ENCODE measurements around the gene GNAT3. TPM values are rescaled to one million over a fixed set of nuclear protein-coding genes. Genes with fewer than 3 reads are reported as not detected.

The GNAT3 gene
- total RNA-seq, 1 donor from 2014 or later, result not detected

DNA sequence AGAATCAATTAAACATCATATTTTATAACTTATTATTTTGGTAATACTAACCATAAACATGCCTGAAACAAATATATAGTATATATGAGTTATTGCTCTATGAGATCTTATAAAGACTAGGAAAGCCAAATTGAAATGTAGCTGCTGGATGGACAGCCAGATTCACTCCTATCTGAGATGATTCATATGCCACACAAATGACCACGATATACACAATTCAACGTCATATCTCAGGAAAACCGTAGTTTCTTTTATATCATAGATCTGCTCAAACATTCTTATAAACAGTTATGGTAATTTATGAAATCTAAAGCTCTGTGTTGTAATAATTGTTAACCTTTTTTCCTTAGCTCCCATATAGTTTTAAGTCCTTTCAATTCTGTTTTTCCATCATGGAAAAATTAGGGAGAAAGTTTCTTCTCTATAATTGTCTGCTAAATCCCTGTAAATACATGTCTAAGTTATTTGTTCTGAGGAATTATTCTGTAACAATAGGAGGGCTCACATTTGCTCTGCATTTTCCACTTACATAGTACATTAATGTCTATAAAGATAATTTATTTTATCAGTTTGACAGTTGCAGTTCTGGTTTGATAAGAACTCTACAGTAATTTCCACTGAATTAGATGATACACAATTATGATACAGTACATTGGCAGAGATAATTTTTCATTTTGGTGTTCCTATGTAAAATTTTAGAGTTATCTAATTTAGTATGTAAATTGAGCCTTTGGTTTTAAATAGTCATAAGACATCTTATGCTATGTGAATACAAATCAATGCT is 42.7 kb downstream of the GNAT3 start:
- DNase-seq (ENCODE audit: low spot score), result no peak
- intact Hi-C loops (cut with DNase I), result no loop called here

DNA sequence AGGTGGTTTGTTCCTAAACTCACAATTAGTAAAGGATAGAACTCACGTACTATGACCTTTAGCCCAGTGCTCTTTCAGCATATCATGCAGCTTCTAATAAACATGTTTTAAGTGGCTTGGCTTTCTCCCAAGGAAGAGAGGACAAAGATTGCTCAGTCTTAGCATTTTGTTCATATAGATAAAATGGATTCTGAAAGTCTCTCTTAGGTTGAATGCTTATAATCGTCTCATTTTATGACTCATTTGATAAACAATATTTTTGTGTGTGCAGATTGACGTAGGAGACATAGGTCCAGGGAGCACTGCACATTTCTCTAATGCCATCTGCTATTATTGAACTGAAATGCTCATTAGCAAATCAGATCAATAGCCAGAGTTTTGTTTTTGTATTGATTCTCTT is 44.8 kb downstream of the GNAT3 start:
- intact Hi-C loops (cut with DNase I), result no loop called here
- no peak for DNase-seq (ENCODE audit: low spot score)

DNA sequence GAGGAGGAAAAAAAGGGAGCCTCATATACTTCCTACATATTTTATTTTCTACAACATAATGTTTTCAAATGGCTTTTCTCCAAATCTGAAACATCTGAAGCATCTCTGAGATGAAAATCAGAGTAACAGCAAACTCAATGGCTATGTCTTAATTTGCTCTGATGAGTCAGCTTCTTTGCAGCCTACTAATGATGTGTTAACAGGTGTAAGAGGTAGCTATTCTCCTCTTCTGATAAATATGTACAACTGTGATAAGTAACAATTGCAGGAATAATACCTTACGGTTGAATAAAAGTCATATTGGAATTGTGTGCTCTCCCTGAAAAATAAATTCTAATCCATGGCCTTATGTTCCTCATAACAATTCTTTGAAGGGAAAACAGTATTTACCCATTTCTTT is 45.2 kb downstream of the GNAT3 start:
- no peak for DNase-seq (ENCODE audit: low spot score)
- intact Hi-C loops (cut with DNase I), result no loop called here

DNA sequence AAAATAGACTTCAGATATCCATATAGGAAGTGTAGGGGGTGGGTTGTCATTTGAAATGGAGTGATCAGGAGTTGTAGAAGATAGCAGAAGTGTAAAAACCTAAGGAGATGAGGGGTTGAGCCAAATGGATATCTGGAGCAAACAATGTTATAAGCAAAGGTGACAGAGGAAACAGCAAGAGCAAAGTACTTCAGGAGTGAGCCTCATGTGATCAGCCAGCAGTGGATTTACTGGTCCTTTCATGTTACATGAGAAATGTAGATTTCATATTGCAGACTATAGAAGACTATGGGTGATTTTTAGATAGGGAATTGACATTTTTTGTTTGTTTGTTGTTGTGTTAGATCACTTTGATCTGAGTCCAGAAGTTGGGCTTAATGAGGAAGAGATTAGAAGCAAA is 47.7 kb downstream of the GNAT3 start:
- intact Hi-C loops (cut with DNase I), result no loop called here
- DNase-seq (ENCODE audit: low spot score), result no peak

DNA sequence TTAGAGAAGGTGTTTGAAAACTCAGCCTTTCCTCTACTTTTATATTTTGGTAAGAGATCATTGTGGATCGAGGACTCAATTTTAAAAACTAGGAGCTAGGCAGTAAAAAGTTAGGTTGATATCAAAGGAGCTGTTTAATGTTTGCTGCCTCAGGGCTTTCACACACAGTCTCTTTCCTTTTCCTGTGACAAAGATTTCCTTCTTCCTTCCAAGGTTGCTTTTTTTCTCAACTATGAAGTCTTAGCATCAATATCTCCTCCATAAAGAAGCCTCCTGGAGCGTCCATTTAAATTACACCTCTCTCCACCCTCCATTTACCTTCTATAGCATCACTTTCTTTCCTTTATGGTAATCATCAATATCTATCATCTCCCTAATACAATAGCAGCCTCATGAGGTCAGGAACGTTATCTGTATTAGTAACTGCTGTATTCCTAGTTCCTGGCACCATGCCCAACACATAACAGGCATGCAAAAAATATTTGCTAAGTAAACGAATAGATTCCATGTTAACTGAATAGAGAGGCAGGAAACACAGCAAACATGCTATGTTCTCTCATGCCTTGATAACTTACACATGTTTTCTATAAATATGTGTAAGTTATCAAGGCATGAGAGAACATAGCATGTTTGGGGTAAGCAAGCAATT is 48.5 kb downstream of the GNAT3 start:
- no peak for DNase-seq (ENCODE audit: low spot score)
- intact Hi-C loops (cut with DNase I), result no loop called here

DNA sequence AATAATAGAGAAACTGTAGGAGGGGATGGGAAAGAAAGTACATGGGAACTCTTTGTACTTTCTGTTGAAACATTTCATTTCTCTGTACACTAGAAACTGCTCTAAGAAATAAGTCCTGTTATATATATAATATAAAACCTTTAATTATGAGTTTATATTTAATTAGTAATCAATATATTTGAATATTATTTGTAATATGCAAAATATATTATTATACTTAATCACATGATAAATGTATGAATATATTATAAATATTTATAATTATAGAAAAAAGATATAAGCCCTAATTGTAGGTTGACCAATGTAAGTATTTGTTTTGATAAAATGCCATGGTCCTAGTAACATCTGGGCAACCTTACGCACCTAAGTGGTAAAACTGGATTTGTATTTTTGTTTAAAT is 51.0 kb downstream of the GNAT3 start:
- intact Hi-C loops (cut with DNase I), result no loop called here
- no peak for DNase-seq (ENCODE audit: low spot score)

DNA sequence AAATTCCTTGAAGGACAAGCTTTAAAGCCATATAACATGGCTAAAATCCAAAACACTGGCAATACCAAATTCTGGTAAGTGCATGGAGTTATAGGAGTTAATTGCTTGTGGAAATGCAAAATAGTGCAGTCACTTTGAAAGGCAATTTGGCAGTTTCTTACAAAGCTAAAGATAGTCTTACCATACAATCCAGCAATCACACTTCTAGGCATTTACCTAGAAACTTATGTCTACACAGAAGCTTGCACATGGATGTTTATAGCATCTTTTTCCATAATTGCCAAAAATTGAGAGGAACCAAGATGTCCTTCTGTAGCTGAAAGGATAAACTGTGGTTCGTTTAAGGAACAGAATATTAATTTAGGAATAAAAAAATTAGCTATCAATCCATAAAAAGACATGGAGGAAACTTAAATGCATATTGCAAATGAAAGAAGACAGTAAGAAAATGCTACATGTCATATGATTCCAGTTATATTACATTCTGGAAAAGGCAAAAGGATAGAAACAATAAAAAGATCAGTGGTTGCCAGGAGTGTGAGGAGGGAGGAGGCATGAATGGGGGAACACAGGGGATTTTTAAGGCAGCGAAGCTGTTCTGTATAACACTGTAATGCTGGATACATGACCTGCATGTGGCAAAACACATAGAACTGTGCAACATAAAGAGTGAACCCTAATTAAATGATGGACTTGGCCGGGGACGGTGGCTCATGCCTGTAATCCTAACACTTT is 51.9 kb downstream of the GNAT3 start:
- intact Hi-C loops (cut with DNase I), result no loop called here
- no peak for DNase-seq (ENCODE audit: low spot score)

DNA sequence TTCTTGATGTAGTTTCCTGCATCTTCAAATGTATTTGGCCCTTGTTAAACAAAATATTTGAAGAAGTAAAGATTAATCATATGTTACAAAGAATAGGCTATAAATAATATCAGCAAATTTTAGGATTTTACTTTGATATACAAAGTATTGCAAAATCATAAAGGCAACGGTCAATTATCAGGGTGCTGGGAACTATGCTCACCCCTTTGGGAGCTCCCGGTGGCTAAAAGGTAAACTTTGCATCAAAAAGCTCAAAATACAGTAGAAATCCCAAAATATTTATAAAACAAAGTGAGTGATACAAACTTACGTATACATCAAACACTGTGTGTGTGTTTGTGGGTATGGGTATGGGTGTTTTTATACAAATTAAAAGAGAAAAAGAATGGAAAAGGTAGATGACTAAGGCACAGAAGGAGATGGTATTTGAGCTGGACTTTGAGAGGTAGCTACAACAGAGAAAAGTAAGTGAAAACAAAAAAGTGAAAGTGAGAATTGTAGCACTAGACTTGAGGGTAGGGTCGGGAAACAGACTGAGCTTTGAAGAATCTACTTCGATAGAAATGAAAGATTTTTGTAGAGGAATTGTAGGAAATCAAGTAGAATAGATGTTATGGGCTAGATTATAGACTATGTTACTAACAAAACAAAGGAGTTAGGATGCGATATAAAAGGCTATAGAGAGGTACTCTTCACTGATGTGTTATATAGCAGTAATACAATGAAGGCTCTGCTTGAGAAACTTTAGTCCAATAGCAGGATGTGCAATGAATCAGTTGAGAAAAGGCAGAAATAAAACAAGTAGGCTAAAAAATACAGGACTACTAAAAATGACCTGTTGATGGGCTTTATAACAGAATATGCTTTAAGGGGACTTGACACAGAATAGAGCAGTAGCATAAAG is 52.8 kb downstream of the GNAT3 start:
- intact Hi-C loops (cut with DNase I), result no loop called here
- DNase-seq (ENCODE audit: low spot score), result no peak

DNA sequence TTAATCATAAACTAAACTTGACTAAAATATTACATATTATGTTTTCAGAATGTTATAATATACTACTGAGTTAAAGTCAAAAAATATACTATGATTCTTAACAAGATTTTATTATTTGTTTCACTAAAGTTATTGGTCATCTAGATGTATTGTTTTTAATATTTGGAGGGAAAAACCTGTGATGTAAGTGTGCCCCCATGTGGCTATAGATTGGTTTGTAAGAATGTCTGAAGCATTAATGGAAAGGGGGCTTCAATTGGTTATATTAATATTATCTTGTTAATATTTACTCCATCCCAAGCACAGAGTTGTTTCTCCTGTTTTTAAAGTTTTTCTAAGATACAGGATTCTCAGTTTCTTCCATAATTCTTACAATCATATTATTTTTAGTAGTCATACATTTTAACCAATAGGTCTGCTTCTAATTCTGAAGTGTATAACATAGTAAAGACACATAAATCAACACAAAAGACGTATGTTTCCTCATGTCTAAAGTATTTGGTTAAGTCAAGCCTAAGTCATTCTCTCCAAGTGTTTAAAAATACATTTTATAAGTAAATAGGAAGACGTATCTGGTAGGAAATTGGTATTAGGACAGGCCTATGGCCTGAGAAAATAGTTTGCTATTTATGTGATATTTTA is 58.0 kb downstream of the GNAT3 start:
- no peak for DNase-seq (ENCODE audit: low spot score)
- intact Hi-C loops (cut with DNase I), result no loop called here

DNA sequence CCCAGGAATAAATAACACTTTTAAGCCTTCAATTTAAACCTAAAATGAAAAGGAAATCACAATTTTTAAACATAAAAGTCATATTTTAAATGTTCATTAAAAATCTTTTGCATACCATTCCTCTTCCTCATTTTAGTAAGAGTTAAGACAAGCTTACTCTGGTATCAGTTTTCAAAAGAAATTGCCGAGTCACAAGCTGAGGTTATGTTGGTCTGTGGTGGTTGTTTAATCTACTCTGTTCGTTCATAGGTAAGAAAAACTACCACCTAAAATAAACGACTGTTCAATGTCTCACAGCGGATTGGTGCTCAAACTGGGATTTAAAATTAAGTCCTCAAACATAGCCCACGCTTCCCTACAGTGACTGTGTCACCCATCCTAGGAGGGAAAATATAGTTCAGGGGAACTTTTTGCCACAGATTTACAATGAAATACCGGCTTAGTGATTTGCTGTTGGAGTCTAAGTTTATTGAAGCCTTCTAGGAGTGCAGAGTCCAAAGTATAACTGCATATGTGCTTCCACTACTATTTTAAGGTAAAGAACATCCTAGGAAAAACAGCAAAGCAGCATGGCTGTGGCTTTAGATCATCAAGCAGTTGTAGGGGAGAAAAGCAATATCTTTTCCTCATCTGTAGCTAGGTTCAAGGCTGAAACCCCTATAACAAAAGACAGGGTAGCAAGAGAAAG is 61.1 kb downstream of the GNAT3 start:
- DNase-seq (ENCODE audit: low spot score), result no peak
- intact Hi-C loops (cut with DNase I), result no loop called here

DNA sequence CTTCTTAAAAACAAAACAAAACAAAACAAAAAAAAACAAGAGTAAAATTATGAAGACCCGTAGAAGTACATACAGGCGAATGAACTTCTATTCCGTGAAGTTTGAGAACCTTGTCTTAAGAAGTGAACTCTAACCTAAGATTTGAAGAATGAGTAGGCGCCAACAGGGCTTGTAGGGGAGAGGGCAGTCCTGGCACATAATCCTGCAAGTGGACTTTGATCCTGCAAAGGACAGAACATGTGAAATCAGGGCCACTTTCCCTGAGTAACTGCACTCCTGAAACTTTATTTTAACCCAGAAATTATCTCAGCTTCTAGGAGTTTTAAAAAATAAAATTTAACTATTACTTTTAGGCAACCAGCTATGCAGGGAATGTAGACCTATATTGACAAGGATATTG is 62.0 kb downstream of the GNAT3 start:
- no peak for DNase-seq (ENCODE audit: low spot score)
- intact Hi-C loops (cut with DNase I), result no loop called here

DNA sequence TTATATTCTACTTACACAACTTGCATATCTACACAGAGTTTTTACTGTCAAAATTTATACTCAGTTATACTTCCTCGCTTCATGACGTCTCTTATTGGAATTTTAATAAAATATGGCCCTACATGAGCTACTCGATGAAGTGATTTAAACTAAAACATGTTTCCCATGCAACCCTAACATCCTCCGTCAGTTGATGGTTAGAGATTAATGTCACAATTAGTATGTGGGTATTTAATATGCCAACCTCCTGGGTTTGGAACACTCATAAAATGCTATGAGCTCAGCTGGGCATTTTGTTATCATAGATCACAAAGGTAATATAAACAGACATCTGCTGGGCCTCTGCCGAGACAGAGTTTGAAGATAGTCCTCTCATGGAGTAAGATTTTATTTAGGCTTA is 66.5 kb downstream of the GNAT3 start:
- intact Hi-C loops (cut with DNase I), result no loop called here
- no peak for DNase-seq (ENCODE audit: low spot score)

DNA sequence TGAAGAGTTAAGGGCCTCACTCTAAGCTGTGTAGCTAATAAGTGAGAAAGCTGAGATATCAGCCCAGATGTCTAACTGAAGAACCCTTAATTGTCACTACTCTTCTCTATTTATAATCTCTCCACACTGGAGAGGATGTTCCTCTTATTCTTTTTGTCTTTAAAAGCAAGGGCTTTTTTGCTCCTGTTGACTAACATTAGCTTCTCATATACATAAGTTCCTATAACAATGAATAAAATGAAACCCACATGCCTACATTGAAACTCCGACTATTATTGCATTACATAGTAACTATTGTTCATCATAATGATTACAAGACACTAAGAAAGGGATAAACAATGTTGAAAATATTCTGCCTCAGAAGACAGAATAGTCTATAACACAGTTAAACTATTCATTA is 67.1 kb downstream of the GNAT3 start:
- no peak for DNase-seq (ENCODE audit: low spot score)
- intact Hi-C loops (cut with DNase I), result no loop called here

DNA sequence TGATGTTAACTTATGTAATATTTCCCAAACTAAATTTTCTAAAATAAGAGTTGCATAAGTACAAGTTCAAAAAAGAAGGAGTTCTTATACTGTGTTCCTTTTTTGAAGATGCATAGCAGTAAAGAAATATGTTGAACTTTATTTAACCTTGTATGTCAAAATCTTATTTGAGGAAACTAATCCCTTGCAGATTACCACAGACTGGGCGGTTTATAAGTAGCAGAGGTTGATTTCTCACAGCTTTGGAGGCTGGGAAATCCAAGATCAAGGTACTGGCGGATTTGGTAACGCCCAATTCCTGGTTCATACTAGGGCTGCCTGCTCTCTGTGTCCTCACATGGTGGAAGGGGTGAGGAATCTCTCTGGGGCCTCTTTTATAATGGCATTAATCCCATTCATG is 68.5 kb downstream of the GNAT3 start:
- intact Hi-C loops (cut with DNase I), result no loop called here
- DNase-seq (ENCODE audit: low spot score), result no peak

DNA sequence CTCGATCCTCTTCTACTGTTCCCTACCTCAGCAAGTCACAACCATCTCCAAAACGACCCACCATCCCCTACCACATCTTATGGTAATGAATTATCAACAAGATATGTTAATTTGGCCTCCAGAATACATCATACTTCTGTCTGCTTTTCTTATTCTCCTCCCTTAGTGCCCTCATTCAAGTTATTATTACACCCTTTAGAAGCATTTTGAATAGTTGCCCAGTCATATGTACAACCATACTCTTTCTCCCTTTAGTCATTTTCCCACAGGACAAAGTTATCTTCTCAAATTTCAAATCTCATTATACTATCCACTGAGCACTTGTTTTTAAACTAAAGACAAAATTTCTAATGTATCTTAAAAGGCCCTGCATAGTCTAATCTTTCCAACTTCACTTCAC is 71.0 kb downstream of the GNAT3 start:
- intact Hi-C loops (cut with DNase I), result no loop called here
- no peak for DNase-seq (ENCODE audit: low spot score)

DNA sequence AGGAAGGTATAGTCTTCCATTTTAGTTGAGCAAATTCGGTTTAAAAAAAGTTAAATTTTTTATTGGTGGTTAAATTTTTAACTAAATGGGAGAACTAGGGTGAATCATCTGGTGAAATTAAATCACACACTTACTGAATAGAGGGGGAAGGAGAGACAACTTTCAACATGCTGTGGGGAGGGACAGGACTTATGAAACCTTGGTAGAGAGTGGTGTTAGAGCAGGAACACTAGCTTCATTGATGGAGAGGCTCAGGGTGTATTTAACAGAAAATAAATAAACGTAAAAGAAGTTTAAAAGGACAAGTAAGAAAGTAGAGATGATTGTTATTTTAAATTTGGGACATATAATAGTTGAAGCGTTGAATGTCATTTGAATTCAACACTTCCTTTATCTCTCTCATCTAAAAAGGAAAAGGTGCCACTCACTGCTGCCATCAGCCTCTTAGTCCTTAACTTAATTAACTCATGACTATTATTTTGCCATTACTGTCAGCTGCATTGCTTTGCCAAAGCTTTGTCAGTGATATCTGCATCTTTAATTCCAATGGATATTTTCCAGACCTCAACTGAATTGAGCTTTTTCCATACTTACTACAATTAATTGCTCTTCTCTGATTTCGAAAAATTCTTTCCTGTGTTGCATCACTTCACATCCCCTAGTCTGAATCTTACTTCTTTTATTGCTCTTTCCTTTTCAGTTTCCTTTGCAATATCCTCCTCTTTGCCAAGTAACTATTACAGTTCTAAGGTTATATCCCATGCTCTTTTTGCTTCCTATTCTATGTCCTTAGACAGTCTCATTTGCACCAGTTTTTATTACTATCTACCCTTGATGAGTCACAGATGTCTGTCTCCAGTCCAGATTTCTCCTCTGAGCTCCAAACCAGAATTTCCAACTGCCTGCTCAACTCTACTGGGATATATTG is 71.7 kb downstream of the GNAT3 start:
- DNase-seq (ENCODE audit: low spot score), result no peak
- intact Hi-C loops (cut with DNase I), result loop anchor here (10.0 kb wide), 1 partner anchor 135 kb away; no protein-coding TSS in a partner anchor

DNA sequence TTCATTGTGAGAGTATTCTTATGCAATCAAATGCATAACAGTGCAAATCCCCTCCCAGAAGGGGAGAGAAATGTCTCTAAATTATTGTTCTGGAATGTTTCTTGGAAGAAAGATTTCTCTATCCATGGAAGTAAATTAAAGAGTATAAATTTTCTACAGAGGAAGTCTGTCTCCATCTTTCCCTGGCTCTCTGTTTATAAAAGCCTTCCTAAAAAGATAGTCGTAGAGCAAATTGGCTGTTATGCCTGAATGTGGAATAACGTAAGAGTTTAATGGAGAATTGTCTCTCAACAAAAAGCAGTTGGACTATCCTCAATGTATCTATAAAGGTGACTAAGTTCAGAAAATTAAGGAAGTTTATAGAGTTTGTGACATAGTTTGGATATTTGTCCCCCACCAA is 76.3 kb downstream of the GNAT3 start:
- intact Hi-C loops (cut with DNase I), result loop anchor here (10.0 kb wide), 1 partner anchor 139 kb away; no protein-coding TSS in a partner anchor
- DNase-seq (ENCODE audit: low spot score), result no peak

DNA sequence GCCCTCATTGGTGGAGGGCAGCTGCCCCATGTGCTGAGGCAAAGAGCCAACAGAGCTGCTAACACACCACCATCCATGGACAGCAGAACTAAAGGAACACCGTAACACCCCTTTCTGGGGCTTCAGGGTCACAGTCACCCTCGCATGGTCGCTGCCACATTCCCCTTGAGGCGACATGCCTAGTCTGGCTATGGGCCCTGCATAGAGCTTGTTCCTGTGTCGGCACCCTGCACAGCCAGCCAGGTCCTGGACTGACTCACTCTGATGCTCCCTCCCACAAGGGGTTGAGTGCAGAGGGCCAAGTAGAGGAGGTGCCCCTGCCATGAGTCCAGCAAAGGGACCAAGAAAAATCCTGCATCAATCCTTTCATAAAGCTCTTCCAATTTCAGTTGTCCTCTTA is 77.8 kb downstream of the GNAT3 start:
- intact Hi-C loops (cut with DNase I), result loop anchor here (10.0 kb wide), 1 partner anchor 141 kb away; no protein-coding TSS in a partner anchor
- no peak for DNase-seq (ENCODE audit: low spot score)
